Breast epithelium (tissue), 3 donors: ENCODE data around the gene NDUFC2.

Experiments
- POLR2A ChIP-seq: fragments of 450-650 bp; IDR thresholded peaks from one replicate; pipeline ENCODE4 v1.6.1; 2016; ENCODE audit warnings: antibody characterized with exemption, mild to moderate bottlenecking, moderate library complexity
- TF ChIP-seq, protein P1 (sequence below), 3 donors: fragments of 450-650 bp; IDR thresholded peaks; one replicate each; pipeline ENCODE4 v1.5.1; 2016 to 2017; ENCODE audit warnings: antibody characterized with exemption in 3 of 3, mild to moderate bottlenecking in 3 of 3, moderate library complexity in 3 of 3

DNA sequence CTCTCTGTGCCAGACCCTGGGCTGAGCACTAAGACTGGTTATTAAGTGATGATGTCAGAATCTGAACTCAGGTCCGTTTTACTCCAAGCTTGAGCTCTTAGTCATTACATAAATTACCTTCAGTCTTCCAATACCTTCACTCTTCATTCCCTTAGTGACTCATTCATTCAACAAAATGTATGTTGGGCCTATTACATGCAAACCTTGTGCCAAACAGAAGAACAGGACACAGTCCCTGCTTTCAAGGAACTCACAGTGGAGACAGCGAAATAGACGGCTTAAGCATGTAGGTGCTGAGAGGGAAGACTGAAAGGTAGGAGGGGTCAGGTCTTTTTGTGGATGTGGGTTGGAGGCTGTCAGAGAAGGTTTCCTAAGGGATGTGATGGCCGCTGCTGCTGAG, 59.9 kb downstream of the NDUFC2 start:
- TF ChIP-seq, protein P1, sequence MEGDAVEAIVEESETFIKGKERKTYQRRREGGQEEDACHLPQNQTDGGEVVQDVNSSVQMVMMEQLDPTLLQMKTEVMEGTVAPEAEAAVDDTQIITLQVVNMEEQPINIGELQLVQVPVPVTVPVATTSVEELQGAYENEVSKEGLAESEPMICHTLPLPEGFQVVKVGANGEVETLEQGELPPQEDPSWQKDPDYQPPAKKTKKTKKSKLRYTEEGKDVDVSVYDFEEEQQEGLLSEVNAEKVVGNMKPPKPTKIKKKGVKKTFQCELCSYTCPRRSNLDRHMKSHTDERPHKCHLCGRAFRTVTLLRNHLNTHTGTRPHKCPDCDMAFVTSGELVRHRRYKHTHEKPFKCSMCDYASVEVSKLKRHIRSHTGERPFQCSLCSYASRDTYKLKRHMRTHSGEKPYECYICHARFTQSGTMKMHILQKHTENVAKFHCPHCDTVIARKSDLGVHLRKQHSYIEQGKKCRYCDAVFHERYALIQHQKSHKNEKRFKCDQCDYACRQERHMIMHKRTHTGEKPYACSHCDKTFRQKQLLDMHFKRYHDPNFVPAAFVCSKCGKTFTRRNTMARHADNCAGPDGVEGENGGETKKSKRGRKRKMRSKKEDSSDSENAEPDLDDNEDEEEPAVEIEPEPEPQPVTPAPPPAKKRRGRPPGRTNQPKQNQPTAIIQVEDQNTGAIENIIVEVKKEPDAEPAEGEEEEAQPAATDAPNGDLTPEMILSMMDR (IDR thresholded peaks at IDR 0.05): no peak
- TF ChIP-seq POLR2A: no peak
